ENCODE results near the gene GTF3C5.
"Not testable (repeated sequence)": the region's sequence is repeated elsewhere in the genome, so short reads cannot be mapped to it uniquely, and the experiment has no call there.

Gene GTF3C5

GRCh38 chr9:133030317-133031129, at the start of gene GTF3C5:
Gene GTF3C5 (plus strand): TSS chr9:133030997. CDS start chr9:133031012, 15 bp downstream.
- peak; percentile 69 for DNase-seq (ENCODE audit: low read depth)

- DNase-seq (ENCODE audit: low read depth), result no peak
Observed at GRCh38 chr9:132982458-132982857, 48.3 kb upstream of the GTF3C5 start.

- no peak for DNase-seq (ENCODE audit: low read depth)
Observed at GRCh38 chr9:132983491-132984201, 47.2 kb upstream of the GTF3C5 start.

GRCh38 chr9:132984202-132985070, 46.4 kb upstream of the GTF3C5 start:
- DNase-seq (ENCODE audit: low read depth), result no peak

- no peak for DNase-seq (ENCODE audit: low read depth)
Observed at GRCh38 chr9:132985071-132985350, 45.8 kb upstream of the GTF3C5 start.

GRCh38 chr9:132985489-132985888, 45.3 kb upstream of the GTF3C5 start:
- DNase-seq (ENCODE audit: low read depth), result no peak

GRCh38 chr9:132986114-132986513, 44.7 kb upstream of the GTF3C5 start:
- DNase-seq (ENCODE audit: low read depth), result no peak

- no peak for DNase-seq (ENCODE audit: low read depth)
Observed at GRCh38 chr9:132986640-132987620, 43.9 kb upstream of the GTF3C5 start.

- no peak for DNase-seq (ENCODE audit: low read depth)
Observed at GRCh38 chr9:132988244-132989013, 42.4 kb upstream of the GTF3C5 start.

- no peak for DNase-seq (ENCODE audit: low read depth)
Observed at GRCh38 chr9:132989014-132989310, 41.8 kb upstream of the GTF3C5 start.

GRCh38 chr9:132989414-132989996, 41.3 kb upstream of the GTF3C5 start:
- no peak for DNase-seq (ENCODE audit: low read depth)

GRCh38 chr9:132989998-132990557, 40.7 kb upstream of the GTF3C5 start:
- DNase-seq (ENCODE audit: low read depth), result not testable (repeated sequence)

- DNase-seq (ENCODE audit: low read depth), result no peak
Observed at GRCh38 chr9:132990781-132991180, 40.0 kb upstream of the GTF3C5 start.

- DNase-seq (ENCODE audit: low read depth), result no peak
Observed at GRCh38 chr9:132991351-132992300, 39.2 kb upstream of the GTF3C5 start.

- no peak for DNase-seq (ENCODE audit: low read depth)
Observed at GRCh38 chr9:132993511-132993939, 37.3 kb upstream of the GTF3C5 start.

GRCh38 chr9:132994410-132995120, 36.2 kb upstream of the GTF3C5 start:
- DNase-seq (ENCODE audit: low read depth), result no peak

- no peak for DNase-seq (ENCODE audit: low read depth)
Observed at GRCh38 chr9:132995121-132995420, 35.7 kb upstream of the GTF3C5 start.

- DNase-seq (ENCODE audit: low read depth), result no peak
Observed at GRCh38 chr9:132995879-132996278, 34.9 kb upstream of the GTF3C5 start.
